ENCODE results near the gene KIAA1614.

DNA sequence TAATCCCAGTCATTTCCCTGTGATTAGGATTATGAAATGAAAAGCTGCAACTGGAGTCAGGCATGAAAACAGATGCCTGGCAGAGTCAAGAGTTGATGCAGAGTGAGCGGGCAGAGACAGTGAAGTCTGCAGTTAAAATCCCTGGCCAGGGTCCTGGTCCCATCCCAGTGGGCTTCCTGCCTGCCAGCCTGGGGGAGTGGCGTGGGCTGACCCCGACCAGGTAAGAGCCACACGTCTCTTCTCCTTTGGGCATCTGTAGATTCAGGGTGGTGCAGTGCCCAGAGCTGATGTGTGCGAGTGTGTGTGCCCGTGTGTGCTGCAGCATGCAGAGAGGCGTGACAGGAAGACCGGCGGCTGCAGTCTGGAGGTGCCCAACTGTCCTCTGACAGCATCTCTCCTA, 6.2 kb upstream of the KIAA1614 start:
- TF ChIP-seq CTCF (IDR thresholded peaks at IDR 0.05), result no peak
- TF ChIP-seq EP300 (IDR thresholded peaks at IDR 0.05), result no peak
- TF ChIP-seq POLR2AphosphoS5 (IDR thresholded peaks at IDR 0.05), result no peak
